Measurements from ENCODE around the gene EHBP1L1. TPM values are rescaled to one million over a fixed set of nuclear protein-coding genes. Genes with fewer than 3 reads are reported as not detected.
"Not testable (repeated sequence)": the region's sequence is repeated elsewhere in the genome, so short reads cannot be mapped to it uniquely, and the experiment has no call there.

The EHBP1L1 gene
- total RNA-seq, 1 experiment from 2014 or later, result 4.7 TPM

- H3K4me3 ChIP-seq (ENCODE audit: insufficient read depth, low read depth, low read length), result no peak overlapping the region
- H3K27me3 ChIP-seq (ENCODE audit: control insufficient read depth, insufficient read depth, low read length), result peaks cover 2% of the 10 kb centered on the region
- H3K36me3 ChIP-seq (replicated peaks; ENCODE audit: control insufficient read depth, insufficient read depth, low read length), result no peaks in the 10 kb centered on the region
- DNase-seq, result no peak
These were observed 12.3 kb upstream of the EHBP1L1 start for GRCh38 chr11:65563601-65564000.

DNA sequence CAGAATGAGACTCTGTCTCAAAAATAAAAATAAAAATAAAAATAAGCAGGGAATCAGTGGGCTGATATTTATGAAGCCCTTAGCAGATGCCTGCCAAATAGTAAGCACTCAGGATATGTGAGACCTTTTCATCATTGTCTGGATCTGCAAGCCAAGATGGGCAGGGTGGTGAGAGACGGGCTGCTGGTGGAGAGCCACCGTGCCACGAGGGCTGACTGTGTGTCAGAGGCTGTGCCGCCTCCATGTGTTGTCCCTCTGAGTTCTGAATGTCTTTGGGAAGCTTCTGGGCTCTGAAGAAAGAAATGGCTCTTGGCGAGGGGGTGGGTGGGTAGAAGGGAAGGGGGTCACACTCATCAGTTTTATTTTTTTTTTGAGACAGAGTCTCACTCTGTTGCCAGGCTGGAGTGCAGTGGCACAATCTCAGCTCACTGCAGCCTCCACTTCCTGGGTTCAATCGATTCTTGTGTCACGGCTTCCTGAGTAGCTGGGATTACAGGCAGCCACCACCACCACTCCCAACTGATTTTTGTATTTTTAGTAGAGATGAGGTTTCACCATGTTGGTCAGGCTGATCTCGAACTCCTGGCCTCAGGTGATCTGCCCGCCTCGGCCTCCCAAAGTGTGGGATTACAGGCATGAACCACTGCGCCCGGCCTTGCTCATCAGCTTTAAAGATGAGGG is 10.8 kb upstream of the EHBP1L1 start:
- H3K27me3 ChIP-seq (ENCODE audit: control insufficient read depth, insufficient read depth, low read length); H3K36me3 ChIP-seq (replicated peaks; ENCODE audit: control insufficient read depth, insufficient read depth, low read length); DNase-seq; H3K4me3 ChIP-seq (ENCODE audit: insufficient read depth, low read depth, low read length): not testable (repeated sequence)

- H3K36me3 ChIP-seq (replicated peaks; ENCODE audit: control insufficient read depth, insufficient read depth, low read length), result no peaks in the 10 kb centered on the region
- no peaks in the 10 kb centered on the region for H3K27me3 ChIP-seq (ENCODE audit: control insufficient read depth, insufficient read depth, low read length)
- H3K4me3 ChIP-seq (ENCODE audit: insufficient read depth, low read depth, low read length), result no peak overlapping the region
- DNase-seq, result no peak
These were observed 10.0 kb upstream of the EHBP1L1 start for GRCh38 chr11:65565624-65566453.

- peaks cover 3% of the 10 kb centered on the region; the same call in 1 of the 2 replicates for H3K27me3 ChIP-seq (ENCODE audit: control insufficient read depth, insufficient read depth, low read length)
- H3K4me3 ChIP-seq (ENCODE audit: insufficient read depth, low read depth, low read length), result peak overlapping the region; percentile 97
- no peaks in the 10 kb centered on the region for H3K36me3 ChIP-seq (replicated peaks; ENCODE audit: control insufficient read depth, insufficient read depth, low read length)
- DNase-seq, result no peak
These were observed 6.5 kb upstream of the EHBP1L1 start for GRCh38 chr11:65569164-65569972.

DNA sequence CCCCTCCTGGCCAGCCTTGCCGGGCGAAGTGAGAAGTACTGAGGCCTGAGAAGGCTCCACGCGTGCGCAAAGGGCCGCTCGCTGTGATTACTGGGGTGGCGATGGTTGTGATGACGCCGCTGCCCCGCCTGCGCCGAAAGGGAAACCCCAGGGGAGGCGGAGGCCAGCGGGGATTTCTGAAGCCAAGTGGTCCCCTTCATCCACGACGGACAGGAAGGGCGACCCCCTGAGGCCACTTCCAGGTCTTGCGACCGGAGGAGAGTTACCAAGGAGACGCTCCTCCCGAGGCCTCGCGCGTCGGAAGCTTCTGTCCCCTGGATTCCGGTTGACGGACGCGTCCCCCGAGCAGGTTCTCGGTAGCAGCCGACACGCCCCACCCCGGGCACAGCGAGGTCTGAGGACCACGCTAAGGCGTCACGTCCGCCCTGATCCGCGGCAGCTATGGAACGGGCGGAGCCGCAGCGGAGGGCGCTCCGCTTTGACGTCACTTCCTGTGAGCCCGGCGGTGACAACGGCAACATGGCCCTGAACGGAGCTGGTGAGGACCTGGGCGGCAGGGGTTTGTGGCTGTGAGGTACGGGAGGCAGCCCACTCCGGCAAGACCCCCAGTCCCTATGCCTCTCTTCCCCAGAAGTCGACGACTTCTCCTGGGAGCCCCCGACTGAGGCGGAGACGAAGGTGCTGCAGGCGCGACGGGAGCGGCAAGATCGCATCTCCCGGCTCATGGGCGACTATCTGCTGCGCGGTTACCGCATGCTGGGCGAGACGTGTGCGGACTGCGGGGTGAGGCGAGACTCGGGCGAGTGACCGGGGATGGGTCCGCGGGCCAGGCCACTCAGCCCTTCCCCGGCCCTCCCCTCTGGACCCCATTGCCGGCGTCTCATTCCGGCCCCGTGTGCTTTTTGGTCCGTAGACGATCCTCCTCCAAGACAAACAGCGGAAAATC is 5.6 kb upstream of the EHBP1L1 start, which contains the start of gene ZNRD2:
TSS of gene ZNRD2 (plus strand) at position 505 of the 946 bp plus-strand sequence. CDS start at position 520, 15 bp downstream.
- Histone ChIP-seq H3K4me3 (ENCODE audit: insufficient read depth, low read depth, low read length) (peak within 1 kb of the TSS; percentile 97), H3K27me3 (ENCODE audit: control insufficient read depth, insufficient read depth, low read length) (peaks cover 11% of the 10 kb centered on the region), H3K36me3 (replicated peaks; ENCODE audit: control insufficient read depth, insufficient read depth, low read length) (no peaks in the 10 kb centered on the region)
- DNase-seq, result peak; percentile 99

GRCh38 chr11:65571420-65571819 is 4.4 kb upstream of the EHBP1L1 start:
- H3K27me3 ChIP-seq (ENCODE audit: control insufficient read depth, insufficient read depth, low read length), result peaks cover 22% of the 10 kb centered on the region
- no peaks in the 10 kb centered on the region for H3K36me3 ChIP-seq (replicated peaks; ENCODE audit: control insufficient read depth, insufficient read depth, low read length)
- no peak for DNase-seq
- H3K4me3 ChIP-seq (ENCODE audit: insufficient read depth, low read depth, low read length), result peak overlapping the region; percentile 97; the same call in 1 of the 2 replicates

- H3K4me3 ChIP-seq (ENCODE audit: insufficient read depth, low read depth, low read length), result peak overlapping the region; percentile 38
- H3K36me3 ChIP-seq (replicated peaks; ENCODE audit: control insufficient read depth, insufficient read depth, low read length), result no peaks in the 10 kb centered on the region
- peaks cover 27% of the 10 kb centered on the region for H3K27me3 ChIP-seq (ENCODE audit: control insufficient read depth, insufficient read depth, low read length)
- peak; percentile 92 for DNase-seq
These were observed 3.9 kb upstream of the EHBP1L1 start for GRCh38 chr11:65571940-65572339.

GRCh38 chr11:65572356-65573051 is 3.3 kb upstream of the EHBP1L1 start, which contains the start of gene FAM89B:
TSS of gene FAM89B (plus strand) at chr11:65572538. CDS start at chr11:65572670, 132 bp downstream.
- Histone ChIP-seq H3K36me3 (replicated peaks; ENCODE audit: control insufficient read depth, insufficient read depth, low read length) (no peaks in the 10 kb centered on the region), H3K4me3 (ENCODE audit: insufficient read depth, low read depth, low read length) (peak within 1 kb of the TSS; percentile 38), H3K27me3 (ENCODE audit: control insufficient read depth, insufficient read depth, low read length) (peaks cover 31% of the 10 kb centered on the region)
- DNase-seq, result peak; percentile 97

DNA sequence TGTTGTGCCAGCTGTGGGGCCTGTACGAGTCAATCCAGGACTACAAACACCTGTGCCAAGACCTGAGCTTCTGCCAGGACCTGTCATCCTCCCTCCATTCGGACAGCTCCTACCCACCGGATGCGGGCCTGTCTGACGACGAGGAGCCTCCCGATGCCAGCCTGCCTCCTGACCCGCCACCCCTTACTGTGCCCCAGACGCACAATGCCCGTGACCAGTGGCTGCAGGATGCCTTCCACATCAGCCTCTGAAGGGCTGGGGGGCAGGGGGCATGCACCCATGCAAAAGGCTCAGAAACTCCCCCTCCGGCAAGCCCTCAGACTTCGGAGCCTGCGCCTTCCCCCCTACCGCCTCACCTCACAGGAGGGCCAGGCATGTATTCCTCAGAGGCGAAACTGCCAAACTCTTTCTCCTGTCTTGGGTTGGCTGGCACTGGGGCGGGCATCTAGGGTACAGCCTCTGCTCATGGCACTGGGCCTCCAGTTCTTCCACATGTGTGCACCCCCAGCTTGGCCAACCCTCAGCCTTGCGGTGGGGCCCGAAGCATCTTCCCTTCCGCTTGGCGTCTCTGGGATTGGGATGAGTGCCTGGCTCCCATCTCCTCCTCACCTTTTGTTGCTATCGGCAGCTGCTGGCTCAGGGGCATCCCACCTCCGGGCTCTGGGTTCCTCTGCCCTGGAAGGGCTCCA is 2.3 kb upstream of the EHBP1L1 start:
- no peak for DNase-seq
- Histone ChIP-seq H3K4me3 (ENCODE audit: insufficient read depth, low read depth, low read length) (no peak overlapping the region), H3K36me3 (replicated peaks; ENCODE audit: control insufficient read depth, insufficient read depth, low read length) (no peaks in the 10 kb centered on the region), H3K27me3 (ENCODE audit: control insufficient read depth, insufficient read depth, low read length) (peaks cover 37% of the 10 kb centered on the region)

DNA sequence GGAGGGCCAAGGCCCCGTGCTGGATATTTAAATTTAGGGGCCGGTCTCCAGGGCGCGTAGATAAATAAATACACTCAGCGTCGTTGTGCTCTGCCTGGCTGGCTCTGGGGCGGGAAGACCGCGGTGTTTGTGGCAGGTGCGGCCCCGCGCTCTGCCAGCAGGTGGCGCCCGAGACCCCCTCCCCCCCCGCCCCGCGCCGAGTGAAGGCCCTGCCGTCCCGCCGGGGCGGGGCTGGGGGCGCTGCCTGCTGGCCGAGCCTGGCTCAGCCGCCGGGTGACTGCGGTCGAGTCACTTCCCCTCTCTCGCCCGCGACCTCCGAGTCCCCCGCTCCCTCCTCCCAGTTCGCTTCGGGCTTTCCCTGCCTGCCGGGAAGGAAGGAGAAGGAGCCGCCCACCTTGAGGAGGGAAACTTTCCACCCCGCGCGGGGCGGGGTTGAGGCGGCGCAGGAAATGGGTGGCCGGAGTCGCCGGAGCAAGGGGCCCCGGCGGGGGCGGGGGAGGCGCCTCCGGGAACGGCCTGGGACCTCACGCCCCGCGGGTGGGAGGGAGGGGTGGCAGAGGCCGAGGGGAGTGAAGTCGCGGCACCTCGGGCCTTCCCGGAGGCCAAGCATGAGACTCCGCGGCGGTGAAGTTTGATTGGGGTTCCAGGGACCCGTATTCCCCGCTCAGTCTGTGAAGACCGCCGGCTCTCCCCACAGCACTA is 1.6 kb upstream of the EHBP1L1 start:
- Histone ChIP-seq H3K27me3 (ENCODE audit: control insufficient read depth, insufficient read depth, low read length) (peaks cover 38% of the 10 kb centered on the region), H3K36me3 (replicated peaks; ENCODE audit: control insufficient read depth, insufficient read depth, low read length) (no peaks in the 10 kb centered on the region), H3K4me3 (ENCODE audit: insufficient read depth, low read depth, low read length) (peak overlapping the region; percentile 43)
- peak; percentile 100 for DNase-seq

GRCh38 chr11:65574811-65575567 is 864 bp upstream of the EHBP1L1 start:
- no peaks in the 10 kb centered on the region for H3K36me3 ChIP-seq (replicated peaks; ENCODE audit: control insufficient read depth, insufficient read depth, low read length)
- DNase-seq, result no peak
- peak overlapping the region; percentile 43 for H3K4me3 ChIP-seq (ENCODE audit: insufficient read depth, low read depth, low read length)
- H3K27me3 ChIP-seq (ENCODE audit: control insufficient read depth, insufficient read depth, low read length), result peaks cover 38% of the 10 kb centered on the region

Data from H7 (cell line).